ENCODE results near the gene NDUFAF2. TPM values are rescaled to one million over a fixed set of nuclear protein-coding genes. Genes with fewer than 3 reads are reported as not detected.
A peak's percentile ranks its signal among the peaks of the same experiment; 100 is the strongest.
"Not testable (repeated sequence)": the region's sequence is repeated elsewhere in the genome, so short reads cannot be mapped to it uniquely, and the experiment has no call there.

Gene NDUFAF2
- total RNA-seq, 1 experiment from 2014 or later: 60.2 TPM

DNA sequence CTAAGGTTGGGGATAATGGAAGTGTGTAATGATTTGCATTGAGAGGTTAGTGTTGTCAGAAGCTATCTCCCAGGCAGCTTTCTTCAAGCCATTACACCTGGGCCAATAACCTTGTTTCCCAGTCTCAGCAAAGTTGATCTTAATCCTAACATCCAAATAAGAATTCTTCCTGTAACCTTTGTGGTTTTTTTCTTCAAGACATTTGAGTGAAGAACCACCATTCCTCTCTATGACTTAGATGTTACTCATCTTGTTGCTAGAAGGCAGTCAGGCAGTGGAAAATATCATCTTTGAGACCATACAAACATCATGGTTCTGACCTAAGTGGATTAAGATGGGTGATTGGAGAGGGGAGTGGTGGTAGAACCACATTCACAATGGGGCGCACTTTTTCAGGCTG, 103.5 kb downstream of the NDUFAF2 start:
- DNase-seq (ENCODE audit: low spot score): peak; percentile 14

DNA sequence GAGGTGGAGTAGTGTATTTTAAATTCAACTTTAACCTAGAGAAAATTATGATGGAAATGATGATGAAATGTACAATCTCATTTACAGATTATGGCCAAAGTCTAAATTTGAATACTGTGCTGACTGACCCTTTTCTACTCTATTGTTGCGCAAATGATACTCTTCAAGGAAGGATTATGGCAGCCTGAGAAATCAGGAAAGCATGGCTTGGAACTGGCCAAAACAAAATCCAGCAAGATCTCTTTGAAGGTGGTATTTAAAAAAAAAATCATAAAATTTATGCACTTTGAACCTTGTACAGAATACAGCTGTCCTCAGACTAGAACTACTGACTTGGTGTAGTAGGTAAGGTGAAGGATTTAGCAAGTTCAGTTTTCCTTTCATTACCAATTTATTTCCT, 105.3 kb downstream of the NDUFAF2 start:
- DNase-seq (ENCODE audit: low spot score): no peak

DNA sequence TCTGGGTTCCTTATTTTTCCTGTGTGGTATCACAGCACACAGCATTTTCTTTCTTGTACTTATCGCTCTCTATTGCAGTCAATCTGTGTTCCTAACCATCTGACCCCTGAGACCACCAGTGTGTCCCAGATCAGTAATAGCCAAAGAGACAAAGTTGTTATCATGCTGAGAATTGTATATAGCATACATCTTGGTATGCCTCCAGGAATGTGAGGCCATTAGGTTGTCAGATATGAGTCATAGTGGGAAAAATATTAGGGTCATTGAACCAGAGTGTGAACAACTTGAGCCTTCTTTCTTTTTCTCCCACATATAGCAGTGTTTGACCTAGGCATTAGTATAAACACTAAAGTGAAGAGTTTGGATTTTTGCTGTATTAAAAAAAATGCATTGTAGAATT, 106.3 kb downstream of the NDUFAF2 start:
- DNase-seq (ENCODE audit: low spot score): peak; percentile 23

DNA sequence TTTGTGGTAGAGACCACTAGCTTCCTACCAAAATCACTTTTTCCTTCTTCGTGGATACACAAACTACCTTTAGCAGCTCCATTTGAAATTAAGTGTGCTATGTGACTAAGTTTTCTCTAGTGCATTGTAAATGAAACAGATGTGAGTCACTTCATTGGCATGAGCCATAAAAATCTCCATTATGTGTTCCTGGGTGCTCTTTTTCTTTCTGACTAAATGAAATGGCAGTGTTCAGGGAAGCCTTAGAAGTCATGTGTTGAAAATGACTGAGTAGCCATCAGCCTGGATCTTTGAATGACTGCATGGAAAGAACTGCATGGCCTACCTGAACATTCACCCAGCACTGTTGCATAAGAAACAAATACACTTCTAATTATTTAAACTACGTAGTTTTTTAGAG, 107.9 kb downstream of the NDUFAF2 start:
- DNase-seq (ENCODE audit: low spot score): peak; percentile 68

DNA sequence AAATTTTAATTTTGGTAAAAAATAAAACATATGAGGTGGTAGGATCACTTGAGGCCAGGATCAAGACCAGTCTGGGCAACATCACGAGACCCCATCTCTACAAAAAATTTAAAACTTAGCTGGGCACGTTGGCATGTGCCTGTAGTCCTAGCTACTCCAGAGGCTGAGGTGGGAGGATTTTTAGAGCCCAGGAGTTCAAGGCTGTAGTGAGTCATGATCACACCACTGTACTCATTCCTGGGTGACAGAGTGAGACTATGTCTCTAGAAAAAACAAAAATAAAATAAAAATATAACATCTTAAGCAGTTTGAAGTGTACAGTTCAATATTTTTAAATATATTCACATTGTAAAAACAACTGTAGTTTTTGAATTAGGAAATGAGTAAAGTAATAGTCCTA, 108.9 kb downstream of the NDUFAF2 start:
- DNase-seq (ENCODE audit: low spot score): no peak

DNA sequence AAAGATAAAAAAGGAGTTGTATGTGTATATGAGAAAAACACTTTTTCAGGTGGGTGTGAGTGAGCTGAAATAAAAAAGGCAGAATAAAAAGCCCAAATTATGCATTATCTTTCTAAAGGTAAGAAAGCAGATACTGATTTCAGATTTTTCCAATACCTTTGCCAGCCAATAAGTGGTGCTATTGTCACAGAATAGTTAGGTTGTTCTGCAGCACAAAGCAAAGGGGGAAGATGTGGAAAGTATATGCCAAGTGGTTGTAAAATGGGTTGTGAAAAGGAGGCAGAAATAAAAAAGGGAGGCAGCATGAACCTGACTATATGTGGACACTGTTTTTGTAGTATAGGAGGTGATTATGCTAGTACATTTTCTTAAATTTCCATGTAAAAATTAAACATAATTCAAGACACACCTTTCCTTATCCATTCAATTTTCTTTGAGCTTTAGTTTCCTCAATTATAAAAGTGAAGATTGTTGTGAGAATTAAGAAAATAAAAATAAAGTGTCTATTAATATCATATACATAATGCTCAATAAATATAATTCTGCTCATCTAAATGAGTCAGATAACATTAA, 110.5 kb downstream of the NDUFAF2 start:
- DNase-seq (ENCODE audit: low spot score): peak; percentile 64

DNA sequence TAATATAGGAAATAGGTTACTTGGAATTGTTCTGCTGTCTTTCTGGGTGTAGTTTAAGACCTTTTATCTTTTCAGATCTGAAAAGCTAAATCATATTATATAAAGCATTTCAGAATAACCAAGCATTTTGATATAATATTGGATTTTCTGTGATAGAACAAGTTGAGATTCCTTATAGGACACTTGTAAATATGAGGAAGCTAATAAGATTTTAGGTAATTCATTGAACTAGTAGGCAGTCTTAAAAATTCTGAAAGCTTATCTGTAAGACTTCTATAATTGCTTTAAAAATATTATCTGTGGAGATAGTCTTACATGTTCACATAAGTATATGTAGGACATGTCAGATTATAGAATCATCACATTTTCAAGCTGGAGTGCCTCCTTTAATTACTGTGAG, 114.5 kb downstream of the NDUFAF2 start:
- no peak for DNase-seq (ENCODE audit: low spot score)

DNA sequence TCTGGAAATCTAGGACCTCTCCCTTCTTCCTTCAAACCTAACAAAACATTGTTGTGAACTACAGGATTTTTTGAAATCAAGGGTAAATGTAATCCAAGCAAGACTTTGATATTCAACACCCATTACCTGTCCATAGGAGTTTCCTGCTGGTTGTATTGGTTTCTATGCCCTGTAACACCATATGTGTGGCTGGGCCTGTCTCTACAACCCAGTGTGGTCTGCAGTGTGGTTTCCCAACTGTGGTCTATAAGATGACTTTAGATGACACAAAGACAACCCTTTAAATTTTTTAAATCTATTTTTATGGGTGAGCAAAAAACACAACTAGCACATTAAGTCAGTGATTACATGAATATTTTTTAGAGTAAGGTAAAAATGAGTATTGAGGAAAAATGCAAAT, 124.1 kb downstream of the NDUFAF2 start:
- no peak for DNase-seq (ENCODE audit: low spot score)

DNA sequence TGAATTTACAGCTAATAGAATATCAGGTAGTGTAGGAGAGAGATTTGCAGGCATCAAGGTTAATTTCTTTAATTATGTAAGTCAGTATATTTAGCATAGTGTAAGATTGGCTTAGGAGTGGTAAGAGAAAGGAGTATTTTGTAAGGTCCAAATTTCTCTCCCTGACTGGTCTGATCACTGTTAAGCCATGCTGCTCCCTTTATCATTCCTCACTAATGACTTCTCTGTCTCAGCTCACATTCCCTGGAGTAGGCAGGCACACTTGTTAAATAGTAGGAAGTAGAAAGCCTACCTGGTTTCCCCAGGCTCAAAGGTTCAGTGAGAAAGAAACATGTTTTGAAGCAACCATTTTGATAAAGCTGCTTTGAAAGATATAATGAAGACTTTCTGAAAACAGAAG, 126.5 kb downstream of the NDUFAF2 start:
- no peak for DNase-seq (ENCODE audit: low spot score)

DNA sequence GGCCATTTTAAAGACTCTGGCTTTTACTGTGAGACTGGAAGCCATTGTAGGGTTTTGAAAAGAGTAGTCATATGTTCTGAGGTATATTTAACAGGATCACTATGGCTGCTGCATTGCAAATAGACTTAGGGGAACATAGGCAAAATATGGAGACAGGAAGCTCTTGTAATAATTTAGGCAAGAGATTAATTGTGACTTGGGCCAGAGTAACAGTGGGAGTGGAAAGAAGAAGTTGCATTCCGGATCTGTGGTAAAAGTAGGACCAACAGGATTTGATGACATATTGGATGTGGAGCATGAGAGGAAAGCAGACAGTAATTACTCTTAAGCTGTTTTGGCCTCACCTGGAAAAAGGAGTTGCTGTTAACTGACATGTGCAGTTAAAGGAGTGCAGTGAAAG, 131.6 kb downstream of the NDUFAF2 start:
- no peak for DNase-seq (ENCODE audit: low spot score)

DNA sequence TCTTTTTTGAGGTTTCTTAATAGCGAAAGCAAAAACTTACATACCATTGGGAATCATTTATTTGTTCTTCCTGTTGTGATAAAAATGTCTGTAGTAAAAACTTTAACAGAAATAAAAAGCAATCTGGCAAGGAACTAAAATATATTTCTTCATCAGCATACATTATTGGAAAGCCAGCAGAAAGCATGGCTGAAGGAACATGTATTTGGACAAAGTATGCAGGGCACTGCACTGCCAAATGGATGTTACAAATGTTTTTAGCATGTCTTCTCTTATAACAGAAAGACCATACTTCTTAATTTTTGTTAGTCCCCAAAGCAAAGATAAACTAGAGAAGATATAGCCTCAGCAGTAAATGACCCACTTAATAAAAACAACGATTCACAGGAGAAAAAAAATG, 136.7 kb downstream of the NDUFAF2 start:
- DNase-seq (ENCODE audit: low spot score): no peak

DNA sequence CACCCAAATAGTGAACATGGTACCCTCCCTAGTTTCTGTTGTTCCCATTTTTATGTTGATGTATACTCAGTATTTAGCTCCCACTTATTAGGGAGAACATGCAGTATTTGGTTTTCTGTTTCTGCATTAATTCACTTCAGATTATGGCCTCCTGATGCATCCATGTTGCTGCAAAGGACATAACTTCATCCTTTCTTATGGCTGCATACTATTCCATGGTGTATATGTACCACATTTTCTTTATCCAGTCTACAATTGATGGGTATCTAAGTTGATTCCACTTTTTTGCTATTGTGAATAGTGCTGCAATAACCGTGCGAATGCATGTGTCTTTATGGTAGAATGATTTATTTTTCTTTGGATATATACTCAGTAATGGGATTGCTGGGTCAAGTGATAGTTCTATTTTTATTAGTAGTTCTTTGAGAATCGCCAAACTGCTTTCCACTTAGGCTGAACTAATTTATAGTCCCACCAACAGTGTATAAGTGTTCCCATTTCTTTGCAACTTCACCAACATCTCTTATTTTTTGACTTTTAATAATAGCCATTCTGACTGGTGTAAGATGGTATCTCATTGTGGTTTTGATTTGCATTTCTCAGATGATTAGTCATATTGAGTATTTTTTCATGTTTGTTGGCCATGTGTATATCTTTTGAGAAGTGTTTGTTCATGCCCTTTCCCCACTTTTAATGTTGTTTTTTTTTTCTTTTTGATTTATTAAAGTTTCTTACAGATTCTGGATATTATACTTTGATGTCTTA, 137.7 kb downstream of the NDUFAF2 start:
- peak; percentile 6 for DNase-seq (ENCODE audit: low spot score)

DNA sequence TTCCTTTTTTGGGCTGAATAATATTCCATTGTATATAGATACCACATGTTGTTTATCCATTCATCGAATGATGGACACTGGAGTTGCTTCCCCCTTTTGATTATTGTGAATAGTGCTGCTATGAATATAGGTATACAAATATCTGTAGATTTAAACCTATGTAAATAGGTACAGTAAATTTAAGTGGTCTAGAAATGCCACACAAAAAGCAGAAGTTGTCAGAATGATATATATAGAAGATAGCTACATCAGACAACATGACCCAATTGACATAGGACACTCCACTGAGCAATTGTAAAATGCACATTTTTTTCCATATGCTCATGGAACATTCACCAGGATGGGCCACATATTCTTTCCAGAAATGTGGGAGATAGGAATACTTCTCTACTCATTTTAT, 139.7 kb downstream of the NDUFAF2 start:
- DNase-seq (ENCODE audit: low spot score): no peak

DNA sequence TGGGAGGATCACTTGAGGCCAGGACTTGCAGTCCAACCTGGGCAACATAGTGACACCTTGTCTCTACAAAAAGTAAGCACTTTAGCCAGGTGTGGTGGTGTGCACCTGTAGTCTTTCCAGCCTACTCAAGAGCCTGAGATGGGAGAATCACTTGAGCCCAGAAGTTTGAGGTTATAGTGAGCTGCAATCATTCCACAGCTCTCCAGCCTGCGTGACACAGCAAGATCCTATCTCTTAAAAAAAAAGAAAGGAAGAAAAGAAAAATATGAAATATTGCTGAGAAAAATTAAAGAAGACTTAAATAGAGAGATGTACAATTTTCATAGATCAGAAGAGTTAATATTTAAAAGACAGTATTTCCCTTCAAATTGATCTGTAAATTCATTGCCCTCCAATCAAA, 140.9 kb downstream of the NDUFAF2 start:
- no peak for DNase-seq (ENCODE audit: low spot score)

DNA sequence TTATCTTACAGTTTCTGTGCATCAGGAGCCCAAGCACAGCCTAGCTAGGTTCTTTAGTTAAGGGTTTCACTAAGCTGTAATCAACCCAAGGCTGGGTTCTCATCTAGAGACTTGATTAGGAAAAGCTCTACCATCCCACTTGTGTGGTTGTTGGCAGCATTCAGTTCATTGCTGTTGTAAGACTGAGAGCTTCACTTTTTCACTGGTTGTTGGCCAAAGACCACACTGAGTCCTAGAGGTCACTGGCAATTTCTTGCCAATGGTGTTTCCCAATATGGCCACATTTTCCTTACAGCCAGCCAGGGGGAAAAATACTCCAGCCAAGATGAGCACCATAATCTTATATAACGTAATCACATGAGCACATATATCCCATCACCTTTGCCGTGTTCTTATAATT, 142.9 kb downstream of the NDUFAF2 start:
- no peak for DNase-seq (ENCODE audit: low spot score)

DNA sequence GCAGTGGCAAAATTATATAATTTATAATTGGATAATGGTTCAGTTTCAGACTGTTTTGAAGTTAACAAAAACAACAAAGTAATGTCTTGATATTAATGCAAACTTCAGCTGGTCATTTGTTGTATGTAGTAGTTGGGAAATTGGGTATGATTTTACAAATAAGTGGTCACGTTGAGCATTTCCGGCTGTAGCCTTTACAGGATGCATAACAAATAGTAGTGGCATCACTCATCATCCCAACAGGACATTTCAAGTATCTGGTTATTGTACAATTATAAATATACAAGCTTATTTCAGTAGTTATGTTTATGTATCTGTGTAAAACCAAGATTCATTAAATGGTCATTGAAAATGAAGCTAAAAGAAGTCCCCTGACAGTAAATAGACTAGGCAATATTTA, 144.3 kb downstream of the NDUFAF2 start:
- no peak for DNase-seq (ENCODE audit: low spot score)

DNA sequence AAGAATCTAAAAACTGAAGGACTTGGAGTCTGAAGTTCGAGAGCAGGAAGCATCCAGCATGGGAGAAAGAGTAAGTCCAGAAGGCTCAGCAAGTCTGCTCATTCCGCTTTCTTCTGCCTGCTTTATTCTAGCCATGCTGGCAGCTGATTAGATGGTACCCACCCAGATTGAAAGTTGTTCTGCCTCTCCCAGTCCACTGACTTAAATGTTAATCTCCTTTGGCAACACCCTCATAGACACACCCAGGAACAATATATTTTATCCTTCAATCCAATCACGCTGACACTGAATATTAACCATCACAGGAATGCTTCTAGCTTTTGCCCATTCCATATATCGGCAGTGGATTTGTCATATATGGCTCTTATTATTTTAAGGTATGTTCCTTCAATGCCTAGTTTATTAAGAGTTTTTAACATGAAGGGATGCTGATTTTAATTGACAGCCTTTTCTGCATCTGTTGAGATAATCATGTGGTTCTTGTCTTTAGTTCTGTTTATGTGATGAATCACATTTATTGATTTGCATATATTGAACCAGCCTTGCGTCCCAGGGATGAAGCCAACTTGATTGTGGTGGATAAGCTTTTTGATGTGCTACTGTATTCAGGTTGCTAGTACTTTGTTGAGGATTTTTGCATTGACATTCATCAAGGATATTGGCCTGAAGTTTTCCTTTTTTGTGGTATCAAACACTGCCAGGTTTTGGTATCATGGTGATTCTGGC, 148.2 kb downstream of the NDUFAF2 start:
- DNase-seq (ENCODE audit: low spot score): not testable (repeated sequence)

DNA sequence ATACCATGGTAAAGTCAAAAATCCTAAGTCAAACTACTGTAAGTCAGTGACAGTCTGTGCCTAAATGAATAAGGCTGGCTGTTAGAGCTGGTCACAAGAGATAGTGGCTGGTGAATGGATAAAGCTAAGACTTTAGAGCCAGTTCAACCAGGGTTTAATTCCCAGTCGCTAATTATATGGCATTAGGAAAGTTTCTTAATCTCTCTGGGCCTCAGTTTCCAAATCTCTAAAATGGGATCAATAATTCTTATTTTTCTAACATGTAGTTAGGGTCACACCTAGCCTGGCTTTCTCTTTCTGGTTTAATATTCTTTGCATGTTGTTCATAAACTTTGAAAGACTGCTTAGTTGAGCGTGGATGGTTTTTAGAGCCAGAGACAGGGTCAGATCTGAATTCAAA, 152.5 kb downstream of the NDUFAF2 start:
- no peak for DNase-seq (ENCODE audit: low spot score)

DNA sequence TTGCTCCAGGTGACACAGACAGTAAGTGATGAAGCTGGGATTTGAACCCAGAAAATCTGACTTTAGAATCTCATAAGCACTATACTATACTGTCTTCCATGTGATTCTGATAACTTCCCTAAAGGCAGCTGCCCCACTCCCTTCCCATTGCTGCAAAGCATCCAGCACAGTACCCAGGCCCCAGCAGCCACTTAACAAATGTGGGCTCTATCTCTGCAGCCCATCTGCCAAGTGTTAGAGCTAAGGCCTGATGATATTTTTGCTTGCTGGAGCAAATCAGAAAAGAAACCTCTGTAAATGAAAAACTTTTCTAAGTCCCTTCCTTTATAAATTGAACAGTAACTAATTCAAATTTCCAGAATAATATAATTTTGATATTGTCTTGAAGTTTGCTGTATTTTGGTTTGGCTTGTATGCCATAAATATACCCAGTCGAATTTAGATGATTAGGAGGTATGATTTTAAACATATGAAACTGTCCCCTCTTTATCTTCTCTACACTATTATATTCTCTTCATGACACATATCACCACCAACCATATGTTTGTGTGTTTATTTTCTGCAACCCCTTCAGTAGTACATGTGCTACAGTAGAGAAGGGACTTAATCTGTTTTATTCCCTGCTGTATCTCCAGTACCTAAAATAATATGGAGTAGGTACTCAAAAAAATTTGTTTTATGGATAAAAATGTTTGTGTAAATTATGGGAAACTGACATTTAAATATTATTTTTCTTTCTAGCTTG, 153.4 kb downstream of the NDUFAF2 start:
- no peak for DNase-seq (ENCODE audit: low spot score)

DNA sequence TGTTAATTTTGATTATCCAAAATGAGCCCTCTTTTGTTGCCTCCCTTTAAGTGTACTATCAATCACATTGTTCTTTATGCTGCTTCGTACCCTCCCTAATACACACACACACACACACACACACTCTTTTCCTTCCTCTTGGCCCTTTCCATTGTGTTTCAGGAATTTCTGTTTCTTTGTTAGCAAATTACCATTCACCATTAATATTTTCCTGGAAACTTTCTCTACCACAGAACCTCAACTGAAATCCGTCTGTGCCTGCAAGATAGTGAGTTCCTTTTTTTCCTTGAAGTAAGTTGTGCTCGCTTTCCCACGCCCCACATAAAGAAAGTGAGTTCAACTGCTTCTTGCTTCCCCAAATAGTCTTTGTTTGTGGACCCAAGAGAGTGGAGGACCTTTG, 155.4 kb downstream of the NDUFAF2 start:
- DNase-seq (ENCODE audit: low spot score): no peak

DNA sequence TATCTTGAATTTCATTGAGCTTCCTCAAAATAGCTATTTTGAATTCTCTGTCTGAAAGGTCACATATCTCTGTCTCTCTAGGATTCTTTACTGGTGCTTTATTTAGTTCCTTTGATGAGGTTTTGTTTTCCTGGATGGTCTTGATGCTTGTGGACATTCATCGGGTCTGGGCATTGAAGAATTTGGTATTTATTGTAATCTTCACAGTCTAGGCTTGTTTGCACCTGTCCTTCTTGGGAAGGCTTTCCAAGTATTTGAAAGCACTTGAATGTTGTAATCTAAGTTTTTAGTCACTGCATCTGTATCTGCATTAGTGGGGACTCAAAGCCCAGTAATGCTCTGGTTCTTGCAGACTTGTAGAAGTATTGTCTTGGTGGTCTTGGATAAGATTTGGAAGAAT, 169.4 kb downstream of the NDUFAF2 start:
- no peak for DNase-seq (ENCODE audit: low spot score)

DNA sequence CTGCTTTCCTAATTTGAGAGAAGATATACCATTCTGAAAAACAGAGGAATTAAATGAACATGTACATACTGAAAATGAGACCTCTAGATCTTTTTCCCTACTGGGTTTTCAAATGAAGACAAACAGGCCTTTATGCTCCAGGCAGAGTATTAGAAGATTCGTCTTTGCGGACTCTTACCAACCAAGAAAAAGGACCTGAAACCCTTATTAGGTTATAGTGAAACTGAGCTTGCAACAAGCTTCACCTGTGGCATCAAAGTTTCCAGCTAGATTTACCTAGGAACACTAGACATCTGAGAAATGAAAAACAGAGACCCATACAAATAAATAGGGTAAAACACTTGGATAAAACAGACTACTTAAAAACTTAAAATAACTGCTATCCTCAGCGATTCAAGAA, 171.0 kb downstream of the NDUFAF2 start:
- no peak for DNase-seq (ENCODE audit: low spot score)

All from H4 (cell line).